Stimulated activated CD4-positive, alpha-beta T cell treated with anti-CD3 and anti-CD28 coated beads, Interleukin-1b, Interleukin-23, amount 100 ng/mL, for 1 hour (primary cell): ENCODE results near the gene PLIN3.
"Not testable (repeated sequence)": the region's sequence is repeated elsewhere in the genome, so short reads cannot be mapped to it uniquely, and the experiment has no call there.

ENCODE experiments used
- DNase-seq, 2 donors: peaks; one replicate each; pipeline ENCODE4 v3.0.0-alpha.2; 2020; ENCODE audit warnings: low read depth in 2 of 2

Gene PLIN3

GRCh38 chr19:4847190-4847973 lies 20.1 kb downstream of the PLIN3 start:
- no peak for DNase-seq

DNA sequence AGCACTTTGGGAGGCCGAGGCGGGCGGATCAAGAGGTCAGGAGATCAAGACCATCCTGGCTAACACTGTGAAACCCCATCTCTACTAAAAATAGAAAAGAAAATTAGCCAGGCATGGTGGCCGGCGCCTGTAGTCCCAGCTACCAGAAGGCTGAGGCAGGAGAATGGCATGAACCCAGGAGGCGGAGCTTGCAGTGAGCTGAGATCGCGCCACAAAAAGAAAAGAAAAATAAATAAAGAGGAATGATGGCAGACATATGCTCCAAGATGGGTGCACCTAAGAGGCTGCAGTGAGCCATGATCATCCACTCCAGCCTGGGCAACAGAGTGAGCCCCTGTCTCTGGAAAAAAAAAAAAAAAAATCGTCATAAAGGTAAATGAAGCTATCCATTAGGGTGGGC lies 21.5 kb downstream of the PLIN3 start:
- DNase-seq = not testable (repeated sequence)

DNA sequence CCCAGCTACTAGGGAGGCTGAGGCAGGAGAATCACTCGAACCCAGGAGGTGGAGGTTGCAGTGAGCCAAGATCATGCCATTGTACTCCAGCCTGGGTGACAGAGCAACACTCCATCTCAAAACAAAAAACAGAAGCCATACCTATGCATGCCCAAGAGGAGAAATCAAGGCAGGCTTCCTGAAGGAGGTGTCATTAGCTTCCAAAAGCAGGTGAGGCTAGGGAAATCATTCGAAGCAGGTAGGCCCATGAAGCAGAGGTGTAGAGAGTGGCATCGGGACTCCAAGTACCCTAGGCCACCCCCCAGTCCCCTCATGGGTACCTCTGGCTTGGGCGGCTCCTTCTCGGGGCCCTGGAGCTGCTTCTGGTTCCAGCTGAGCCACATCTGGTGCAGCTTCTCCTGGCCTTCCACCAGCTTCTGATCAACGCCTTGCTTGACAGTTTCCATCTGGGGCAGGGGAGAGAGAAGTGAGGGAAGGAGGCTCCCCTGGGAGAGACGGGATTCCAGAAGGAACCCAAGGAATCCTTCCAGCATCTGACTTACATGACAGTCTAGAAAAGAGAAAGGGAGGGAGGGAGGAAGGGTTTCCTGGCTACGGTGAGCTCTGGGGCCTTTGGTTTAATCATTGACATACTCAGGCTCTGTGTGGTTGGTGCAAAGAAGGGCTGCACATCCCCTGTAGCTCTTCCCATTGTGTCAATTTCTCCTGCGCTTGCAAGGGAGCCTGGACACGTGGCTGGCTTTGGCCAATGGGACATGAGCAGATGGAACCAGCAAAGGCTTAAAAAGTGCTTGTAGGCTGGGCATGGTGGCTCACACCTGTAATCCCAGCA lies 22.9 kb downstream of the PLIN3 start:
- no peak for DNase-seq

GRCh38 chr19:4843647-4843965 lies 23.9 kb downstream of the PLIN3 start:
- DNase-seq = no peak

DNA sequence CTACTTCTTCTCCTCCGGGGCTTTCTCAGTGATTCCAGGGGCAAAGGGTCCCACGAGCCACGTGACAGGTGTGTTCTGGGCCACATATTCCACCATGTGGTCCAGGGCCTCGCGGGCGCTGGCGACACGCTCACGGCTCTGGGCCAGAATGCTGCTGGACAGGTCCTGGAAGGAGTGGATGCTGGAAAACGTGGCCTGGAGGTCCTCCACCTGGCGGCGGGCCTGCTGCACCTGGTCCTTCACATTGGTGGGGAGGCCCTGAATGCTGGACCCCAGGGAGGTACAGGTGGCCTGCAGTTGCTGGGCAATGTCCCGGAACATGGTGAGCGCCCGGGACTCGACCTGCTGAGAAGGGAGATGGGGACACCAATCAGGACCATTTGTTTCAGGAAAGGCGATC lies 28.3 kb downstream of the PLIN3 start:
- DNase-seq = no peak

DNA sequence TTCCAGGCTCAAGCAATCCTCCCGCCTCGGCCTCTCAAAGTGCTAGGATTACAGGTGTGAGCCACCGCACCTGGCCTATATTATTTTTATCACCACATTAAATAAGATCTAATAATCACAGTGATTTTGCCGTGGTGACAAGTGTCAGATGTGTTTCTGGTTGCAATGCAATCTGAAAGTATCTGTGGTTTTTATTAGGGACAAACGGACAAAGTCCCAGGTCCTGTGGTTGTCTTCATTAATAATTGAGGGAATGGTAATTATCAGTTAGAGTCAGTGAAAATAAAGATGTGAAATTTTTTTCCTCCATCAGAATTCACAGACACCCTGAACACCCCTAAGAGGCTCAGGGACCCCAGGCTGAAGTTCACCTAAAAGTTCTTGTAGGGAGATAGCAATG lies 34.7 kb downstream of the PLIN3 start:
- no peak for DNase-seq

GRCh38 chr19:4831979-4832340 lies 35.5 kb downstream of the PLIN3 start:
- not testable (repeated sequence) for DNase-seq

- DNase-seq = peak; percentile 41 to 71
These were observed 36.0 kb downstream of the PLIN3 start, which contains the start of gene TICAM1 for GRCh38 chr19:4831304-4831978. TSS of gene TICAM1 (minus strand) at chr19:4831712. CDS start at chr19:4818377, 13,335 bp downstream.

DNA sequence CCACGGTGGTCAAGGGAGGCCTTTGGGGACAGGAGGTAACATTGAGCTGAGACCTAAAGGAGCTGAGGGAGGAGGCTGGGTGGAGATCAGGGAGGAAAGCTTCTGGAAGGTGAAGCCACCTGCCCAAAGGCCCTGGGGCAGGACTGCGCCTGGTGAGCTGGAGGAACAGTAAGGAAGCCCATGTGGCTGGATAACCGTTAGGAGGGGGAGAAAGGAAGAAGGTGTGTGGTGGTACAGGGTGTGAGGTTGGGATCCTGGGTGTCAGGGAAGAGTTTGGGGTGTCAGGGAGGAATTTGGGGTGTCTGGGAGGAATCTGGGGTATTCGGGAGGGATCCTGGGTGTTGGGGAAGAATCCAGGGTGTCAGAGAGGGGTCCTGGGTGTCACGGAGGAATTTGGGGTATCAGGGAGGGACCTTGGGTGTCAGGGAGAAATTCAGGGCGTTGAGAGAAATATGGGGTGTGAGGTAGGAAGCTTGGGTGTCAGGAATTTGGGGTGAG lies 36.6 kb downstream of the PLIN3 start:
- DNase-seq = no peak

GRCh38 chr19:4830332-4830731 lies 37.1 kb downstream of the PLIN3 start:
- no peak for DNase-seq

- no peak for DNase-seq
These were observed 38.3 kb downstream of the PLIN3 start for GRCh38 chr19:4829001-4829712.

DNA sequence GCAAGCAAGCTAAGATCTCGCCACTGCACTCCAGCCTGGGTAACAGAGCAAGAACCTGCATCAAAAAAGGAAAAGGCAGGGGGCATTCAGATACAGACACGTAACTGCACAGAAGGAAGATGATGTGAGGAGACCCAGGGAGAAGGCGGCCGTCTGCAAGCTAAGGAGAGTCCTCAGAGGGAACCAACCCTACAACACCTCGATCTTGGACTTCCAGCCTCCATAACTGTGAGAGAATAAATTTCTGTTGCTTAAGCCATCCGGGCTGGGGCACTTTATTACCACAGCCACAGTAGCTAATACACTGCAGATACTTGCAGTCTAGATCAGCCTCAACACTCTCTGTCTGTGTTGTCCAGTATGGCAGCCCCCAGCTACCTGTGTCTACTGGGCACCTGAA lies 43.9 kb downstream of the PLIN3 start:
- DNase-seq = no peak

- not testable (repeated sequence) for DNase-seq
These were observed 45.1 kb downstream of the PLIN3 start for GRCh38 chr19:4822354-4822753.

DNA sequence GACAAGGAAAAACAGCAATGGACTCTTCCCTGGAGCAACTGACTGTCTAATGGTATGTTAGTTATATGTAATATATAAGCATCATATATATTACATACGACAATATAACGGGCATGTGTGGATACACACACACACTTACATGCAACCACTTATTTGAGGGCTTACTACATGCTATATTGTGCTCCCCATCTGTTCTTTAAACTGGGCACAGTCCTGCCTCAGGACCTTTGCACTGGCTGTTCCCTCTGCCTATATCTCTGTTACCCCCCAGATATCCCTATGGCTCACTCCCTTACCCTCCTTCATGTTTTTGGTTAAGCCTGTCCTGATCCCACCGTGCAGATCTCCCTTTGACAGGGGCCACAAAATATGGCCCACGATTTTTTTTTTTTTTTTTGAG lies 46.2 kb downstream of the PLIN3 start:
- no peak for DNase-seq

GRCh38 chr19:4817467-4818277 lies 49.8 kb downstream of the PLIN3 start:
- DNase-seq = no peak

GRCh38 chr19:4816950-4817278 lies 50.6 kb downstream of the PLIN3 start:
- no peak for DNase-seq

DNA sequence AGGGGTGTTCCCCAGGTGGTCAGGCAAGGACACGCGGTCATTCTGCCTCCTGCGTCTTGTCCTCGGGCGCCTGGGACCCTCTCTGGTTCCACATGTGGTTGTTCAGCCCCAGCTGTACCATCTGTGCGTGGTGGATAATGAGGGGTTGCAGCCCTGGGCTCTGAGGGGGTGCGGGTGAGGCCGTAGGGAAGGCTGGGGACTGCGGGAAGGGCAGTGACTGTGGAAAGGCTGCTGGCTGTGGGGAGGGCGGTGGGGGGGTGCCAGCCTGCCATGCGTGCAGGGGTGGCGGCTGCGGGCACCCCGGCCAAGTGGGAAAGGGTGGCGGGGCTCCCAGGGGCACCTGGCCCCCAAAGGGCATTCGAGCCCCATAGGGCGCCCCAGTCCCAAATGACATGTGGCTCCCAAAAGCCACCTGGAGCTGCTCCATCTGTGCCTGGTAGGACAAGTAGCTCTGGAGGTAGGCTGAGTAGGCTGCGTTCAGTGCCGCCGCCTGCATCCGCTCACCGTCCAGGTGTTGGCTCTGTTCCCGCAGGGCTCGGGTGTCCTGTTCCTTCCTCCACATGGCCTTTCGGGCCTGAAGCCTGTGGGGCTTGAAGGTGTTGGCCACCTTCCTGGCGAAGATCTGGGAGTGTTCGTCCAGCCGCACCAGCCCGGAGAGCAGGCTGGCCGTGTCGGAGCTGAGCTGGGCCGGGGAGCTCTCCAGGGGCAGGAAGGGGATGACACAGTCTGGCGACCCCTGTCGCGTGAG lies 51.1 kb downstream of the PLIN3 start:
- no peak for DNase-seq

DNA sequence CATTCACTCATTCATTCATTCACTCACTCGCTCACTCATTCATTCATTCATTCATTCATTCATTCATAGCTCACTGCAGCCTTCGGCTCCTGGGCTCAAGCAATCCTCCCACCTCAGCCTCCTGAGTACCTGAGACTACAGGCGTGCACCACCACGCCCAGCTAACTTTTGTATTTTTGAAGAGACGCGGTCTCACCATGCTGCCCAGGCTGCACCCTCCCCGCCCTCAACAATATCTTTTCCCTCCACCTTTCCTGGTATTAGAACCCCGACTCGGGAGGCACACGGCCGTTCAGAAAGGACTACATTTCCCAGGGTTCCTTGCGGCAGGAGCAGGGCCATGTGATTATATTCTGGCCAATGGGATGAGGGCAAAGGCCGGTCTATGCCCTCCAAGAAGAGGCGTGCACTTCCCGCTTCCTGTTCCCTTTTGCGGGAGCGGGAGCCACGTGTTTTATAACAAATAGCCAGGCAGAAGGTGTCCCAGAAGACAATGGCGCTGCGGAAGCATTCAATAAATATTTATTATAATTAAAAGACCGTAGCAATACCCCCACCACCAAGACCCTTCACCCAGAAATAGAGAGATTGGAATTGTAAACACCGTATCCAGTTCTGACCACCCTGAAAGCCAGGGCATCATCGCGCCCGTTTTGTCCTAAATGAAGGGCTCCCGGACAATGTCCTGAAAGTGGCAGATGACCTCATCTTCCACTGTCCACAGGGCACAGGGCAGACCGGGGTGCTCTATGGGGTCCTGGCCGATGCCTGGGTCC lies 51.9 kb downstream of the PLIN3 start:
- peak in 1 of 2 donors; percentile 60 for DNase-seq

- DNase-seq = no peak
These were observed 52.6 kb downstream of the PLIN3 start for GRCh38 chr19:4814625-4815425.
